IMR-90 (cell line): ENCODE data around the gene KRT34. TPM values are rescaled to one million over a fixed set of nuclear protein-coding genes. Genes with fewer than 3 reads are reported as not detected.
"Not testable (repeated sequence)": the region's sequence is repeated elsewhere in the genome, so short reads cannot be mapped to it uniquely, and the experiment has no call there.

Experiments used
- ATAC-seq: fragments of 200-7000 bp; cut with Tn5 transposase; 2 replicates; pipeline ENCODE4 v1.9.1; 2020; ENCODE audit warnings: low read depth, mild to moderate bottlenecking, moderate library complexity
- BruUV-seq: library from RNA; stranded (reverse); fragments of 400-500 nt; replicated peaks from 2 replicates; lab custom pipeline; 2021; lab: Mats Ljungman, UMichigan
- CTCF ChIA-PET: fragments of 300-600 bp; formaldehyde crosslinking; extraction: SDS; loops from one replicate; lab custom pipeline; 2021; ENCODE audit warnings: antibody characterized with exemption; lab: Yijun Ruan, JAX
- POLR2A ChIA-PET: fragments of 300-600 bp; sonication (Branson Sonifier 250); formaldehyde crosslinking; loops from one replicate; lab custom pipeline; 2022; ENCODE audit warnings: antibody characterized with exemption; ENCODE audit not compliant: unreplicated experiment; lab: Charles Lee
- DNase-seq: peaks from one replicate; pipeline ENCODE4 v3.0.0; 2013
- H2AFZ ChIP-seq: replicated peaks from 2 replicates; pipeline ENCODE3; 2013; ENCODE audit warnings: low read length, mild to moderate bottlenecking; ENCODE audit not compliant: poor library complexity
- H2AK5ac ChIP-seq: 2 replicates; pipeline ENCODE4 v1.6.1; 2013; ENCODE audit warnings: low read depth, low read length, inconsistent platforms
- H2AK9ac ChIP-seq: replicated peaks from 2 replicates; pipeline ENCODE3; 2013; ENCODE audit warnings: mild to moderate bottlenecking, low read depth, low read length, moderate library complexity; ENCODE audit not compliant: poor library complexity
- H2BK120ac ChIP-seq: 2 replicates; pipeline ENCODE4 v1.6.1; 2013; ENCODE audit warnings: low read depth, low read length, inconsistent platforms
- H2BK15ac ChIP-seq: 3 replicates; pipeline ENCODE4 v1.6.1; 2013; ENCODE audit warnings: low read depth, low read length, inconsistent platforms
- H2BK20ac ChIP-seq: 2 replicates; pipeline ENCODE4 v1.6.1; 2013; ENCODE audit warnings: low read depth, mild to moderate bottlenecking, inconsistent platforms, low read length, moderate library complexity
- H2BK5ac ChIP-seq: 2 replicates; pipeline ENCODE4 v1.6.1; 2013; ENCODE audit warnings: mild to moderate bottlenecking, low read depth, low read length, inconsistent platforms; ENCODE audit not compliant: poor library complexity, severe bottlenecking
- H3K14ac ChIP-seq: replicated peaks from 2 replicates; pipeline ENCODE4 v1.6.1; 2013; ENCODE audit warnings: low read depth, low read length, inconsistent platforms
- H3K18ac ChIP-seq: 2 replicates; pipeline ENCODE4 v1.6.1; 2013; ENCODE audit warnings: low read depth, low read length, control low read depth
- H3K23ac ChIP-seq: 2 replicates; pipeline ENCODE4 v1.6.1; 2013; ENCODE audit warnings: low read depth, low read length, inconsistent platforms
- H3K27ac ChIP-seq: 2 replicates; pipeline ENCODE4 v1.5.1; 2013; ENCODE audit warnings: mild to moderate bottlenecking, control low read depth, low read length; ENCODE audit not compliant: insufficient read depth
- H3K27me3 ChIP-seq: 2 replicates; pipeline ENCODE4 v1.6.1; 2013; ENCODE audit warnings: low read length; ENCODE audit not compliant: control insufficient read depth, insufficient read depth
- H3K36me3 ChIP-seq: 2 replicates; pipeline ENCODE4 v1.6.1; 2013; ENCODE audit warnings: low read length, mixed read lengths; ENCODE audit not compliant: control insufficient read depth, insufficient read depth
- H3K4ac ChIP-seq: 2 replicates; pipeline ENCODE4 v1.6.1; 2013; ENCODE audit warnings: low read depth, low read length, inconsistent platforms
- H3K4me1 ChIP-seq: 2 replicates; pipeline ENCODE4 v1.6.1; 2013; ENCODE audit warnings: low read length, mixed read lengths; ENCODE audit not compliant: control insufficient read depth, insufficient read depth
- H3K4me2 ChIP-seq: 2 replicates; pipeline ENCODE4 v1.6.1; 2013; ENCODE audit warnings: low read depth, mild to moderate bottlenecking, control low read depth, low read length, moderate library complexity
- H3K4me3 ChIP-seq: 2 replicates; pipeline ENCODE4 v1.5.1; 2013; ENCODE audit warnings: low read depth, mild to moderate bottlenecking, control low read depth, low read length, moderate library complexity; ENCODE audit not compliant: insufficient read depth
- H3K56ac ChIP-seq: 2 replicates; pipeline ENCODE4 v1.6.1; 2013; ENCODE audit warnings: low read length, inconsistent platforms; ENCODE audit not compliant: insufficient read depth; ENCODE audit errors: extremely low read depth
- H3K79me1 ChIP-seq, 2 experiments: 2 replicates each; pipeline ENCODE4 v1.6.1; 2013; ENCODE audit warnings: low read length in 2 of 2, inconsistent platforms in 1 of 2, low read depth in 1 of 2
- H3K9ac ChIP-seq: 2 replicates; pipeline ENCODE4 v1.6.1; 2013; ENCODE audit warnings: low read depth, low read length, control low read depth
- H3K9me1 ChIP-seq: 2 replicates; pipeline ENCODE4 v1.6.1; 2013; ENCODE audit warnings: low read length, inconsistent platforms; ENCODE audit not compliant: insufficient read depth
- H3K9me3 ChIP-seq: 2 replicates; pipeline ENCODE4 v1.6.1; 2013; ENCODE audit warnings: low read length; ENCODE audit not compliant: control insufficient read depth, insufficient read depth
- H4K20me1 ChIP-seq: 2 replicates; pipeline ENCODE4 v1.6.1; 2013; ENCODE audit warnings: low read length, inconsistent platforms; ENCODE audit not compliant: insufficient read depth
- H4K5ac ChIP-seq: 2 replicates; pipeline ENCODE4 v1.6.1; 2013; ENCODE audit warnings: mild to moderate bottlenecking, low read depth, low read length, control low read depth
- H4K8ac ChIP-seq, 2 experiments: 2 replicates each; pipeline ENCODE4 v1.6.1; 2013; ENCODE audit warnings: low read depth in 2 of 2, low read length in 2 of 2, control low read depth in 1 of 2, inconsistent platforms in 1 of 2
- H4K91ac ChIP-seq: 2 replicates; pipeline ENCODE4 v1.6.1; 2013; ENCODE audit warnings: low read depth, low read length, inconsistent platforms; ENCODE audit not compliant: insufficient read depth
- BHLHE40 ChIP-seq: fragments of 150-350 bp; IDR thresholded peaks from 2 replicates; pipeline ENCODE4 v1.6.1; 2016; ENCODE audit warnings: mild to moderate bottlenecking, low read depth, low read length
- CEBPB ChIP-seq: IDR thresholded peaks from 2 replicates; pipeline ENCODE4 v1.6.1; 2012; ENCODE audit warnings: low read depth, low read length, improper control_type of control experiment
- MAZ ChIP-seq: IDR thresholded peaks from 2 replicates; pipeline ENCODE4 v1.6.1; 2012; ENCODE audit warnings: low read depth, mild to moderate bottlenecking, low read length, improper control_type of control experiment, moderate library complexity, borderline replicate concordance
- POLR2A ChIP-seq: IDR thresholded peaks from 2 replicates; pipeline ENCODE4 v1.6.1; 2012; ENCODE audit warnings: mild to moderate bottlenecking, low read depth, low read length
- RAD21 ChIP-seq: IDR thresholded peaks from 2 replicates; pipeline ENCODE4 v1.6.1; 2012; ENCODE audit warnings: low read length, improper control_type of control experiment
- RCOR1 ChIP-seq: IDR thresholded peaks from 2 replicates; pipeline ENCODE4 v1.6.1; 2012; ENCODE audit warnings: mild to moderate bottlenecking, low read length, improper control_type of control experiment; ENCODE audit not compliant: insufficient replicate concordance
- whole genome bisulfite sequencing, 2 experiments: methylation state at CpG; one replicate each; pipeline versions ENCODE4 v1.1.5 to v1.1.7; 2013; ENCODE audit warnings: missing lambda C conversion rate in 2 of 2; ENCODE audit not compliant: insufficient read length in 1 of 2; ENCODE audit errors: extremely low coverage in 2 of 2; 5-methylcytosine and 5-hydroxymethylcytosine counted together
- dilution Hi-C: fragments of 300-500 bp; cut with HindIII; formaldehyde crosslinking; loops from one replicate; pipeline ENCODE4 v1.14.3; 2018; ENCODE audit warnings: low sequenced_read_pairs; ENCODE audit not compliant: unreplicated experiment
- in situ Hi-C: fragments of 300-500 bp; cut with MboI; formaldehyde crosslinking; loops from 3 replicates; pipeline ENCODE4 v1.14.3; 2019; ENCODE audit warnings: low sequenced_read_pairs, inconsistent platforms, mixed read lengths
- intact Hi-C: fragments of 100-400 bp; cut with micrococcal nuclease; formaldehyde crosslinking; loops from 2 replicates; pipeline ENCODE4 v1.10.0; 2022
- polyA plus RNA-seq, 3 experiments: library from polyadenylated mRNA; depleted of rRNA; stranded (reverse); fragments of >200 nt; gene quantifications; 2 replicates each; pipeline ENCODE4 v1.2.3, GENCODE V29; 2012; ENCODE audit warnings: low replicate concordance in 1 of 3
- total RNA-seq: library from RNA; depleted of rRNA; stranded (reverse); fragments of >200 nt; gene quantifications from 2 replicates; pipeline ENCODE4 v1.2.3, GENCODE V29; 2012

The KRT34 gene
- total and polyA plus RNA-seq, 2 of the 4 experiments (the other 2 are of a cell fraction), result 3.4 to 3.6 TPM

- H2BK120ac ChIP-seq, result 0 out of 2 replicates have a peak within 1 kb of the TSS, but pooled peaks have one; percentile 27
- H2BK5ac ChIP-seq, result no peak within 1 kb of the TSS
- DNase-seq, result no peak
- no peak within 1 kb of the TSS for H3K4me3 ChIP-seq
- H3K79me1 ChIP-seq, result no peaks in the 10 kb centered on the region
- ChIA-PET CTCF (interaction anchor here (0.6 kb wide), 1 partner anchor 25 kb away, joined by 3 read pairs; no protein-coding TSS in a partner anchor), POLR2A (no interaction called here)
- H4K91ac ChIP-seq, result no peak within 1 kb of the TSS
- intact Hi-C loops, result no loop called here
- H2BK20ac ChIP-seq, result peak within 1 kb of the TSS; percentile 5; the same call in 1 of the 2 replicates
- H3K4me2 ChIP-seq, result no peak within 1 kb of the TSS
- H3K27me3 ChIP-seq, result no peaks in the 10 kb centered on the region
- H3K56ac ChIP-seq, result no peak within 1 kb of the TSS
- no peak for ATAC-seq
- H3K27ac ChIP-seq, result no peak within 1 kb of the TSS
- BruUV-seq, result no TSS peak
- no peak within 1 kb of the TSS for H3K14ac ChIP-seq
- no peak within 1 kb of the TSS for H4K8ac ChIP-seq
- H2AFZ ChIP-seq, result no peak within 1 kb of the TSS
- in situ Hi-C loops, result no loop called here
- no peak within 1 kb of the TSS for H3K18ac ChIP-seq
- TF ChIP-seq RCOR1, result no peak
- TF ChIP-seq MAZ, result no peak
- TF ChIP-seq CEBPB, result no peak
- TF ChIP-seq POLR2A, result no peak
- TF ChIP-seq RAD21, result no peak
- TF ChIP-seq BHLHE40, result no peak
- dilution Hi-C loops, result no loop called here
- H4K20me1 ChIP-seq, result no peaks in the 10 kb centered on the region
- no peaks in the 10 kb centered on the region for H3K9me3 ChIP-seq
- H3K4me1 ChIP-seq, result peaks cover 12% of the 10 kb centered on the region
- no peak within 1 kb of the TSS for H2AK9ac ChIP-seq
- no peak within 1 kb of the TSS for H3K4ac ChIP-seq
- peaks cover 5% of the 10 kb centered on the region for H3K9me1 ChIP-seq
- no peak within 1 kb of the TSS for H4K5ac ChIP-seq
- no peak within 1 kb of the TSS for H2BK15ac ChIP-seq
- H3K23ac ChIP-seq, result no peak within 1 kb of the TSS
- 87% methylated on average over 9 of the region's 13 CpGs; no CpG with 5 or more reads in 1 of the 2 experiments for WGBS, 2 experiments
- no peaks in the 10 kb centered on the region for H3K36me3 ChIP-seq
- no peak within 1 kb of the TSS for H3K9ac ChIP-seq
- H2AK5ac ChIP-seq, result no peak within 1 kb of the TSS
Measured at GRCh38 chr17:41424111-41424635, 42.1 kb upstream of the KRT34 start, which contains the start of gene KRT37. KRT37 (minus strand) TSS chr17:41424585; CDS start chr17:41424523, 62 bp downstream.

- H3K9me3 ChIP-seq, in situ Hi-C loops, POLR2A ChIA-PET, H4K5ac ChIP-seq, H3K27me3 ChIP-seq, H2BK20ac ChIP-seq, H3K27ac ChIP-seq, H3K4me3 ChIP-seq, H3K14ac ChIP-seq, dilution Hi-C loops, H2BK120ac ChIP-seq, H2AK9ac ChIP-seq, H3K18ac ChIP-seq, H2AFZ ChIP-seq, intact Hi-C loops, ATAC-seq, H2BK15ac ChIP-seq, BruUV-seq, H3K36me3 ChIP-seq, H4K91ac ChIP-seq, H3K4me2 ChIP-seq, H3K56ac ChIP-seq, H4K8ac ChIP-seq, H2AK5ac ChIP-seq, H3K9ac ChIP-seq, DNase-seq, H3K79me1 ChIP-seq, H3K23ac ChIP-seq, H3K4ac ChIP-seq, H2BK5ac ChIP-seq, CTCF ChIA-PET, H4K20me1 ChIP-seq: not testable (repeated sequence)
- Histone ChIP-seq H3K4me1 (peaks cover 18% of the 10 kb centered on the region), H3K9me1 (peaks cover 13% of the 10 kb centered on the region)
- 100% methylated on average over 5 of the region's 11 CpGs; no CpG with 5 or more reads in 1 of the 2 experiments for WGBS, 2 experiments
Measured at GRCh38 chr17:41422586-41422985, 40.5 kb upstream of the KRT34 start.
